ENCODE results near the gene CBLC. TPM values are rescaled to one million over a fixed set of nuclear protein-coding genes. Genes with fewer than 3 reads are reported as not detected.
A peak's percentile ranks its signal among the peaks of the same experiment; 100 is the strongest.

Gene CBLC
- total RNA-seq, 1 donor from 2014 or later = not detected

DNA sequence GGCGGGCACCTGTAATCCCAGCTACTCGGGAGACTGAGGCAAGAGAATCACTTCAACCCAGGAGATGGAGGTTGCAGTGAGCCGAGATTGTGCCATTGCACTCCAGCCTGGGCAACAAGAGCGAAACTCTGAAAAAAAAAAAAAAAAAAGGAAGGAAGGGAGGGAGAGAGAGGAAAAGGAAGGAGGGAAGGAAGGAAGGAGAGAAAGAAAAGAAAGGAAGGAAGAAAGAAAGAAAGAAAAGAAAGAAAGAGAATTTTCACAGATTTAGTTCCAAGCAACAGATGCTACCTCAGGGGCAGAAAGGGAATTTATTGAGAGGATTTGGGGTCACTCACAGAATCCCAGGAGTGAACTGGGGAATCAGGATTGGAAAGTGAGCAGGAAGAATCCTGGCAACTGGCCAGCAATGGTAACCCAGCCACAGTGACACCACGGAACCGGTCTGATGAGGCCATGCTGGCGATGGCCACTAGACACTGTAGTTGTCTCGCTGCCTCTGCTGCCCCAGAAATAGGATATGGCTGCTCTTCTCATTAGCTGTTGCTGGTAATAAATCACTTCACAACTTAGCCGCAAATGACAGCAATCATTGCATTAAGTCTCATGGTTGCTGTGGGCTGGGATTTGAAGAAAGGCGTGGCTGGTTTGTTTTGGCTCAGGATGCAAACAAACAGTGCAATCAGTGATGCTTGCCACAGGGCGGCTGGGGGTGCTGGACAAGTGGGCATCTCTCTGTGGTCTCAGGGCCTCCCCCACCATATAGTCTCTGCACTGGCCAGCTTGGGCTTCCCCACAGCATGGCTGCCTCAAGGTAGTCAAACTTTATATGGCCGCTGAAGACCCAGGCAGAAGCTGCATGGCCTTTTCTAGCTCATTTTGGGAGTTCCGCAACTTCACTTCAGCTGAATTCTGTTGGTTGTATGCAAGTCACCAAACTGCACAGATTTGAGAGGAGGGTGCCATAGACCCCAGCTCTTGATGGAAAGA lies 26.0 kb downstream of the CBLC start:
- no peak for DNase-seq

DNA sequence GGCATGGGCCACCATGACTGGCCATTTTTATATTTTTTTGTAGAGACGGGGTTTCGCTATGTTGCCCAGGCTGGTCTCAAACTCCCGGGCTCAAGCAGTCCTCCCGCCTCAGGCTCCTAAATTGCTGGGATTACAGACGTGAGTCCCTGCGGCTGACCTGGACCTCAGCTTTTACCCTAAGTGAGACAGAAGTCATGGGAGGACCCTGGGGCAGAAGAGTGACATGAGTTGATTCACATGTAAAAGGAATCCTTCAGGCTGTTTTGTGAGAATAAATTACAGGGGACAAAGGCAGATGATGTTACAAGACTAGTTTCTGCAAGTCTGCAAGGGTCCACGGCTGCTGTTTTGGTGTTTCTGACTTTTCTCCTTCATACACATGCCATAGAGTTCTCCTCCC lies 28.6 kb downstream of the CBLC start:
- DNase-seq = no peak

DNA sequence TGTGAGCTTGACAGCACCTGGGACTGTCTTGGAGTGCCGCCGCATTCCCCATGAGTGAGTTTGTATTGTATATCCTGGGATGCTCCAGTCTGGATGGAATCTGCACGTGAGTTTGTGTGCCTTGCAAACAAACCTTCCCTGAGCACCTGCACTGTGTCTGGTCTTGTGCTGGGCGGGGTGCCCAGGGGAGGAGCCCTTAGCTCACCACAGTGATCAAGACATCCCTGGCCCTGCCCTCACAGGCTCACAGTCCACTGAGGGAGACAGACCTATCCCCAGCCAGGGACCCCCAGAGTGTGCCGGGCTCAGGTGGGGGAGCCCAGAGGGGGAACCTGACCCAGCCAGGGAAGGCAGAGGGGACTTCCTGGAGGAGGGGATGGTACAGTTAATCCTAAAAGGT lies 29.5 kb downstream of the CBLC start:
- no peak for DNase-seq

DNA sequence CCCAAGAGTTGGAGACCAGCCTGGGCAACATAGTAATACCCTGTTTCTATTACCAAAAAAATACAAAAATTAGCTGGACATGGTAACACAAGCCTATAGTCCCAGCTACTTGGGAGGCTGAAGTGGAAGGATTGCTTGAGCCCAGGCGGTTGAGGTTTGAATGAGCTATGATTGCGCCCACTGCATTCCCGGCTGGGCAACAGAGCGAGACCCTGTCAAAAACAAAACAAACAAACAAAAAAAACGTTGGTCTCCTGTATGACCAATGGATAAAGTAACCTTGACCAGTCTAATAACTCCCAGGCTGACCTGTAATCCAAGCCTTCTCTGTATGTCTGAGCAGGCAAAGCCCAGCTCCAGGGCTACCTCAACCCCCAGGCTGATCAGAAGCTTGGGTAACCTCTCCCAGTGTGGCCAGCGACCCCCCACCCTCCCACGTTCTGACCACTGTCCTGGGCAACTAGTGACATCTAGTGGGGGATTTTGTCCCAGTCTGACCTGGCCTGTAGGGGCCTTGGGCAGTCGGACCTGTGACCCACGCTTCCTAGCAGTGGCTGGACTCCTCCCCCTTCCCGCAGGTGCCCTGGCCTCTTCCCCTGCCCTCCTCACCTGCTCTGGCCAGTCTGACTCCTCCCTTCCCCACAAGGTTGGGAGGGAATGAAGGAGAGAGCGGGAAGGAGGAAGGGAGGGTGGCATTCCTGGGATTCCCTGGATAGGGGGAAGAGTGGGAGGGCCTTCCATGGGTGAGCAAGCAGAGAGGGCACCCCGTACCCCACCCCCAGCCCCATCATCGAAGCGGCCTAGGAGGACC lies 30.2 kb downstream of the CBLC start:
- DNase-seq = peak; percentile 75

DNA sequence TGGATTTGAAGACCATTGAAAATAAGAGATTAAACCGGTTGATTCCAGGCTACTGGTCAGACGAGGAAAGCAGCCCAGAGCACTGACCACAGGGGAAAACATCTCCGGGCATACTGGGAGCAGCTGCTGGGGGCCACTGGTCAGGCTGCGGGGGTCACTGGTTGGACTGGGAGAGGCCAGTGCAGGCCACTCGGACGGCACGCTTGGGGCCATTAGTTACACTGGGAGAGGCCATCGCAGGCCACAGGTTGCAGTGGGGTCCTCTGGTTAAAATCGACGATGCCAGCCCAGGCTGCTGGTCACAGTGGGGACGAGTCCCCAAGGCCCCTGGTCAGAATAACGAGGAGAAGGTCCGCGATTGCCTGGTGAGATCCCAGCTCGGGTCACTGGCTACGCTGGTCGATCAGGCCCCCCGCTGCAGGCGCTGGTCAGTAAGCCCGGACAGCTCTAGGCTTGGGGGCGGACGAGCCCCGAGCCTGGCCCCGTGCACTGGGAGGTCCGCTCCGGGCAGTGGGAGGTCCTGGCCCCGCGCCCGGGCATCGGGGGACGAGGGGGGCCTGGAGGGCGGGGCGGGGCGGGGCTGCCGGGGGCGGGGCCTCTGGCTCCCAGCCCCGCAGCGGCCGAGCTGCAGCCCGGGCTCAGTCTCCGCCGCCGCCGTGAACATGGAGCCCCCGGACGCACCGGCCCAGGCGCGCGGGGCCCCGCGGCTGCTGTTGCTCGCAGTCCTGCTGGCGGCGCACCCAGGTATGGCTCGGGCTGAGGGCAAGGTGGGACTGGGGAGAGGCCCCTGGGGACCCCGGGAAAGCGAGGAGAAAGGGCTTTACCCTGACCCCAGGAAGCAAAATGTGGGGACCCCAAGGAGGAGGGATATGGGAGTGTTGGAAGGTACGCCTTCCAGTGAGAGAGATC lies 31.0 kb downstream of the CBLC start, which contains the start of gene BCAM:
Gene BCAM, plus strand, starts transcription at position 641 of the 909 bp plus-strand sequence. Its CDS starts 22 bp downstream, at position 663.
- DNase-seq = peak; percentile 73

DNA sequence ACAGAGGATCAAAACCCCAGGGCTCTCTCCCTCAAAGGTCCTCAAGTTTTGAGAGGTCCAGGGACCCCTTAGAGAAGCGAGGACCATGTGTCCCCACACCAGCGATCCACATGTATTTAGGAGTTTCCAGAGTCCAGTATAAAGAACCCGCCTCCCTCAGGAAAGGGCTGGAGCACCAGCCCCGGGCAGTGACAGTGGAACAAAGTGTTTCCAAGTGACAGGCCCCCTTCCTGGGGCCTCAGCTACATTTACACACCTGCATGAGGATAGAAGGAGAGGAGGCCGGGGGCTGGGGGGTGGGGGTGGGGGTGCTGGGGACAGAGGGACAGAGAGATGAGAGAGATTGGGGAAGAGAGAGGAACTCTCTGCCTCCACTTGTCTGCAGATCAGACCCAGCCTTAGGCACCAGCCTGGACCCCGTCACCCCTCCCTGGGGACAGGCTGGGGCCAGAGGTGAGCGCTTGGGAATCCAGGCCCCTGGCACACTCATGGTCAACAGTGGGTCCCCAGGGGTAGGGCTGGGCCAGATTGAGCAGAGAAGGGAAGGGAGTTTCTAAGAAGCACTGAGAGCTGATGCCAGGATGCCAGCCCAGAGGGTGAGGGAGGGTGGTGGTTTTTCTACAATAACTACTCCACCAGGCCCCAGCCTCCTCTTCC lies 32.0 kb downstream of the CBLC start:
- no peak for DNase-seq

DNA sequence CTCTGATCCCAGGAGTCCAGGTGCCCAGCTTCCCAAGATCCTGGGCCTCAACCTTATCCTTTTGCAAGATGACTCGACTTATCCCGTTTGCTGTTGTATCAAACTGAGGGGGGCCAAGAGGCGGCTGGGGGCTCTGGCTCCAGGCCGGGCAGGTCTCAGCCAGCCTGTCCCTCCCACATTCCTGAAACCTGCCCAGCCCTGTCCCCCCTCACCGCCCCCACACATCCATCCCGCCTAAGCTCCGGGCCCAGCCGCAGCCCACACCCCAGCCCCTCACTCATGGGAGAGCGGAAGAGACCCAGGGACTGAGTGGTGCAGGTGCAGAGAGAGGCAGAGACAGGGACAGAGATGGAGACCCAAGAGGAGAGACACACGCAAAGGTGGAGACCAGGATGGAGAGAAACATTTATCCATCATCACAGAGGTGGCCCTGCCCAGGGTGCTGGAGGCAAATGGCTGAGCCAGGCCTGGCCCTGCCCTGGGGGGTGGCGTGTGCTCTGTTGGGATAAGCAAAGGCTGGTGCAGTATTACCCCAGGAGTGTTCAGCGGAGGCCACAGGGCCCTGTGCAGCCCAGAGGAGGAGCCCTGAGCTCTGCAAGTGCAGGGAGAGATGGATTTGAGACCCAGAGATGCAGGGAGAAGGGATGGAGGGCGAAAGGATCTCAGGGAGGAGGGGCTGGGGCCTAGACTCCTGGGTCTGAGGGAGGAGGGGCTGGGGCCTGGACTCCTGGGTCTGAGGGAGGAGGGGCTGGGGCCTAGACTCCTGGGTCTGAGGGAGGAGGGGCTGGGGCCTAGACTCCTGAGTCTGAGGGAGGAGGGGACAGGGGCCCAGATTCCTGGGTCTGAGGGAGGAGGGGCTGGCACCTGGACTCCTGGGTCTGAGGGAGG lies 32.8 kb downstream of the CBLC start:
- DNase-seq = no peak

DNA sequence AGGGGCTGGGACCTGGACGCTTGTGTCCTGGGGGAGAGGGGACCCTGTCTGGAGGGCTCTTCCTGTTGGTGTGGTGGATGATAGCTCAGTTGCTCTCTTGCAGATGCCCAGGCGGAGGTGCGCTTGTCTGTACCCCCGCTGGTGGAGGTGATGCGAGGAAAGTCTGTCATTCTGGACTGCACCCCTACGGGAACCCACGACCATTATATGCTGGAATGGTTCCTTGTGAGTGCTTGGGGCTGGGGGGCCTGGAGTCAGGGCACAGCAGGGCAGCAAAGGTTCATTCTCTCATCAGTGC lies 33.4 kb downstream of the CBLC start:
- no peak for DNase-seq

DNA sequence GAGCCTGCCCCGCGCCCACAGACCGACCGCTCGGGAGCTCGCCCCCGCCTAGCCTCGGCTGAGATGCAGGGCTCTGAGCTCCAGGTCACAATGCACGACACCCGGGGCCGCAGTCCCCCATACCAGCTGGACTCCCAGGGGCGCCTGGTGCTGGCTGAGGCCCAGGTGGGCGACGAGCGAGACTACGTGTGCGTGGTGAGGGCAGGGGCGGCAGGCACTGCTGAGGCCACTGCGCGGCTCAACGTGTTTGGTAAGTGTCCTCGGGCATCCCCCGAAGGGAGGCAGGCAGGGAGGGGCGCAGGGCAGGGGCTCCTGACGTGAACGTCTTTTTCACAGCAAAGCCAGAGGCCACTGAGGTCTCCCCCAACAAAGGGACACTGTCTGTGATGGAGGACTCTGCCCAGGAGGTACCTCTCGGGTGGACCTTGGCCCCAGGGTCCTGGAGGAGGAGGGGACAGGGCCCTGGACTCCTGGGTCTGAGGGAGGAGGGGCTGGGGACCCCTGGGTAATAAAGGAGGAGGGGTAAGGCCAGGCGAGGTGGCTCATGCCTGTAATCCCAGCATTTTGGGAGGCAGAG lies 34.5 kb downstream of the CBLC start:
- no peak for DNase-seq

DNA sequence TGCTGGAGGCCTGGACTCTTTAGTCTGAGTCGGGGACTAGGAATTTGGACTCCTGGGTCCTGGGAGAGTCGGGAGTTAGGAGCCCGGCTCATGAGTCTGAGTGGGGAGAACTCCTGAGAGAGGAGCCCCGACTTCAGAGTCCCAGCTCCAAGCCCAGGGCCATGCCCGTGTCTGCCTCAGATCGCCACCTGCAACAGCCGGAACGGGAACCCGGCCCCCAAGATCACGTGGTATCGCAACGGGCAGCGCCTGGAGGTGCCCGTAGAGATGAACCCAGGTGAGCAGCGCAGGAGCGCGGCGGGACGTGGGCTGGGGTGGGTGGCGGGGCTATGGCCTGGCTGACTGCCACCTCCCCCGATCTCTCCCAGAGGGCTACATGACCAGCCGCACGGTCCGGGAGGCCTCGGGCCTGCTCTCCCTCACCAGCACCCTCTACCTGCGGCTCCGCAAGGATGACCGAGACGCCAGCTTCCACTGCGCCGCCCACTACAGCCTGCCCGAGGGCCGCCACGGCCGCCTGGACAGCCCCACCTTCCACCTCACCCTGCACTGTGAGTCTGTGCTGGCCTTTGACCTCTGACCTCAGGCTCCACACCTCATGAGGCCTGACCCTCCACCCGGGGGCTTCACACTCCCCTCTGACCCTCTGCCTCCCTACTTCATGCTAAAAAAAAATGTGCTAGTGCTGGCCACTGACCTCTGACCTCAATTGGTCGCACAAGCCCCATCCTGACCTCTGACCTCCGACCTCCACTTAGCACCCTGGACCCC lies 35.6 kb downstream of the CBLC start:
- no peak for DNase-seq

DNA sequence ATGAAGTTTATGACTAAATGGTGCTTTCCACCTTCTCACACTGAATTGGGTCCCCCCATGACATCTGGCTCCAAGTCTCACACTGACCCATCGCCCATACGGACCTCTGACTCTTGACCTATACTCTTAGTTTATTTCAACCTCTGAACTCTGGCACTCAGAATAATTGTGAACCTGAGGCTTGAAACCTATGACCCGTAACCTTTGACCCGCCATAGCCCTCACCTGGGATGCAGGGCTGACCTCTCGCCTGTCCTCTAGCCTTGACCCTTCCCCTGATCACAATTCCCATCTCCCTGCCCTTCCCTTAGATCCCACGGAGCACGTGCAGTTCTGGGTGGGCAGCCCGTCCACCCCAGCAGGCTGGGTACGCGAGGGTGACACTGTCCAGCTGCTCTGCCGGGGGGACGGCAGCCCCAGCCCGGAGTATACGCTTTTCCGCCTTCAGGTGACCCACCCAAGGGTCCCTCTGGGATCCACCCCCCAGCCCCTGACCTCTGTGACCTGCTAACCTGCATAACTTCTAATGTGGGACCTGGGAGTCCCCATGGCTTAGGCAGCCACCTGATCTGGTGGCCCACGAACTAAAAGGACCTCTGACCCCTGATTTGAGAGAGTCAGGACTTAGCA lies 36.3 kb downstream of the CBLC start:
- DNase-seq = no peak

DNA sequence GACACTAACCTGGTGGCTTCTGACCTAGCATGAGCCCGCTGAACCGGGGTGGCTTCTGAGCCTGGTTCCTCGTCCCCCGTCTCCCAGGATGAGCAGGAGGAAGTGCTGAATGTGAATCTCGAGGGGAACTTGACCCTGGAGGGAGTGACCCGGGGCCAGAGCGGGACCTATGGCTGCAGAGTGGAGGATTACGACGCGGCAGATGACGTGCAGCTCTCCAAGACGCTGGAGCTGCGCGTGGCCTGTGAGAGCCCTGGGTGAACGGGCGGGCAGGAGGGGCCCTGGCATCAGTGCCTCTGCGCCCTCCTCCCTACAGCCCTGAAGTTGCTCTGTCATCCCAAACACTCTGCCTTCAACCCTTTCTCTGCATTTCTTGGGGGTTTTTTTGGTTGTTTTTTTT lies 36.8 kb downstream of the CBLC start:
- no peak for DNase-seq

DNA sequence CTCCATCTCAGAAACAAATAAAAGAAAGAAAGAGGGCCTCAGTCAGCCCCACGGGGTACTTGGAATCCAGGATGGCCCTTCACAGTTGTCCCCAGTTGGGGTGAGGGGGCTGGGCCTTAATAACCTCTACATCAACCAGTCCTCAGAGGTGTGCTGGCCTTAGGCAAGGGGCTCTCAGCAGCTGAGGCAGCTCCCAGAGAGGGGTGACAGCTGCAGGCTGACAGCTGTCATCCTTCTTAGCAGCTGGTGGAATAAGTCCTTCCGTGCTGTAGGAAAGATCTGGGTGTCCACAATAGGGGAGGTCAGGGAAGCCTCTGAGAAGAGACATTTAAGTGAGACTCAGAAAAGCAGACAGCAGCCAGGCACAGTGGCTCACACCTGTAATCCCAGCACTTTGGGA lies 38.6 kb downstream of the CBLC start:
- no peak for DNase-seq

DNA sequence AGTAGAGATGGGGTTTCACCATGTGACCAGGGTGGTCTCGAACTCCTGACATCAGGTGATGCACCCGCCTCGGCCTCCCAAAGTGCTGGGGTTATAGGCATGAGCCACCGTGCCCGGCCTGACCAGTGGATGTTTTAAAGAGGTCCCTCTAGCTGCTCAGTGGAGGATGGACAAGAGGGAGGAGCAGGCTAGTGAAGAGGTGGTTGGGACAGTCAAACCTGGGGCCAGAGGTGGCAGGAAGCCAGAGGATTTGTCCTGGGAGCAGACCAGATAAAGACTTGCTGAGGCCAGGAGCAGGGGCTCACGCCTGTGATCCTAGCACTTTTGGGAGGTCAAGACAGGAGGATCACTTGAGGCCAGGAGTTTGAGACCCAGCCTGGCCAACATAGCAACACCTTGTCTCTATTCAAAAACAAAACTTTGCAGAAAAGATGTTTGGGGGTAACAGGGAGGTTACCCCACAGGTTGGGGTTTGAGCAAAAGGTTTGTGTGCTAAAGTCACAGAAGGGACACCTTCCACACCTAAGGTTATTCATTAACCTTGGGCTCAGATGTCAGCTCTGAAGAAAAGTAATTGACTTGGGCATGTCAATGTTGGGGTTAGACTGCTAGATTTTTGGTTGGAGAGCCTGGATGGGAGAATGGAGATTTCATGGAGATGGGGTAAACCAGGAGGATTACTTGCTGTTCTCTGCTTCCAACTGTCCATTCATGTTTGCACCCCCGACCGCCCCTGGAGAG lies 40.2 kb downstream of the CBLC start:
- no peak for DNase-seq

DNA sequence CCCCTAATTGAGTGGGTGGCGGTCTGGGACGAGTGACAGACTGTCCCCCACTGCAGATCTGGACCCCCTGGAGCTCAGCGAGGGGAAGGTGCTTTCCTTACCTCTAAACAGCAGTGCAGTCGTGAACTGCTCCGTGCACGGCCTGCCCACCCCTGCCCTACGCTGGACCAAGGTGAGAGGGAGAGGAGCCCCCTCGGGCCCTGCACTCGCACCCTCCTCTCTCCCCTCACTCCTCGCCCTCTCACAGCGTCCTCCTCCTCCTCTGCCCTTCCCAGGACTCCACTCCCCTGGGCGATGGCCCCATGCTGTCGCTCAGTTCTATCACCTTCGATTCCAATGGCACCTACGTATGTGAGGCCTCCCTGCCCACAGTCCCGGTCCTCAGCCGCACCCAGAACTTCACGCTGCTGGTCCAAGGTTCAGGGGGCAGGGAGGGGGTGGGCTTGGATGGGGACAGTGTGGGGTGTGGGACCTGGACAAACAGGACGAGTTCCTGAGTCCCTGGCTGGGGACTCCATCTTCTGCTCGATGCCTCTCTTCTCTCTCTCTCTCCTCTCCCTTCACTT lies 40.9 kb downstream of the CBLC start:
- no peak for DNase-seq

DNA sequence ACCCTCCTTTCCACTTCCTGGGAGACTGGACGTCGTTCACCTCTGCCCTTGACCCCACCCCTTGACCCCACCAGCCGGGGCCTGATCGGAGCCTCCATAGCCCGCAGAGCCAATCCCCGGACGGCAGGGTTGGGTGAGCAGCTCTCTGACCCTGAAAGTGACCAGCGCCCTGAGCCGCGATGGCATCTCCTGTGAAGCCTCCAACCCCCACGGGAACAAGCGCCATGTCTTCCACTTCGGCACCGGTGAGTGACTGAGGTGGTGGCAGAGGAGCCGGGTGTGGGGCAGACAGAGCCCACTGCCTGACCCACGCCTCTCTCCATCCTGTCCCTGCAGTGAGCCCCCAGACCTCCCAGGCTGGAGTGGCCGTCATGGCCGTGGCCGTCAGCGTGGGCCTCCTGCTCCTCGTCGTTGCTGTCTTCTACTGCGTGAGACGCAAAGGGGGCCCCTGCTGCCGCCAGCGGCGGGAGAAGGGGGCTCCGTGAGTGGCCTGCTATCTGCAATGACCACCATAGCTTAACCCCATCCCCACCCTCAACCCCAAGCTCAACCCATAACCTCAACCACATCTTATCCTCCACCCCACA lies 41.6 kb downstream of the CBLC start:
- DNase-seq = no peak

DNA sequence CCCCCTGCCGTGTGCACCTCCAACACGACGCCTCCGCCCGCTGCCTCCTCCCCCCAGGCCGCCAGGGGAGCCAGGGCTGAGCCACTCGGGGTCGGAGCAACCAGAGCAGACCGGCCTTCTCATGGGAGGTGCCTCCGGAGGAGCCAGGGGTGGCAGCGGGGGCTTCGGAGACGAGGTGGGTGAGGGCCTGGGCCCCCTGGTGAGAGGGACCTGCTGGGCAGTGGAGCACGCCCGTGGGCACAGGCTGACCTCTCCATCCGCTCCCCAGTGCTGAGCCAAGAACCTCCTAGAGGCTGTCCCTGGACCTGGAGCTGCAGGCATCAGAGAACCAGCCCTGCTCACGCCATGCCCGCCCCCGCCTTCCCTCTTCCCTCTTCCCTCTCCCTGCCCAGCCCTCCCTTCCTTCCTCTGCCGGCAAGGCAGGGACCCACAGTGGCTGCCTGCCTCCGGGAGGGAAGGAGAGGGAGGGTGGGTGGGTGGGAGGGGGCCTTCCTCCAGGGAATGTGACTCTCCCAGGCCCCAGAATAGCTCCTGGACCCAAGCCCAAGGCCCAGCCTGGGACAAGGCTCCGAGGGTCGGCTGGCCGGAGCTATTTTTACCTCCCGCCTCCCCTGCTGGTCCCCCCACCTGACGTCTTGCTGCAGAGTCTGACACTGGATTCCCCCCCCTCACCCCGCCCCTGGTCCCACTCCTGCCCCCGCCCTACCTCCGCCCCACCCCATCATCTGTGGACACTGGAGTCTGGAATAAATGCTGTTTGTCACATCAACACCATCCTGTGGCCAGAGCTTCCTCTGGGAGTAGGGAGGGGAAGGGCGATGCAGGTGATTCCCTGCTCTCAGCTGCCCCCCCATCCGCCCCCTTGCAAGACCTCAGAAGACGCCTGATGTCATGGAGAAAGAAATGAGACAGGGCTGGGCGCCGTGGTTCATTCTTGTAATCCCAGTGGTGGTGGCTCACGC lies 43.2 kb downstream of the CBLC start:
- DNase-seq = peak; percentile 63

Measured in dermis blood vessel endothelial cell (primary cell).